Measurements from ENCODE around the gene DMRTB1. TPM values are rescaled to one million over a fixed set of nuclear protein-coding genes. Genes with fewer than 3 reads are reported as not detected.

DMRTB1 gene
- polyA plus RNA-seq, 3 donors: not detected

- no peak overlapping the region for H2AFZ ChIP-seq (ENCODE audit: insufficient read depth, low read depth, low read length, poor library complexity, severe bottlenecking)
- no peaks in the 10 kb centered on the region for H3K36me3 ChIP-seq (replicated peaks in 1 of 2; ENCODE audit: control insufficient read depth in 1 of 2, insufficient read depth in 2 of 2, low read length in 2 of 2)
- no peaks in the 10 kb centered on the region for H4K20me1 ChIP-seq (ENCODE audit: insufficient read depth, low read length)
- Mint-ChIP-seq H3K4me3 (no peak overlapping the region), H3K27ac (no peak overlapping the region), H3K4me1 (no peaks in the 10 kb centered on the region), H3K9me3 (peaks cover 8 to 14% (median 12%) of the 10 kb centered on the region in 7 donors), H3K27me3 (ENCODE audit: low read depth in 3 of 3) (peaks cover 0 to 7% (median 5%) of the 10 kb centered on the region in 3 donors), H3K36me3 (no peaks in the 10 kb centered on the region)
- TF ChIP-seq, protein P1, sequence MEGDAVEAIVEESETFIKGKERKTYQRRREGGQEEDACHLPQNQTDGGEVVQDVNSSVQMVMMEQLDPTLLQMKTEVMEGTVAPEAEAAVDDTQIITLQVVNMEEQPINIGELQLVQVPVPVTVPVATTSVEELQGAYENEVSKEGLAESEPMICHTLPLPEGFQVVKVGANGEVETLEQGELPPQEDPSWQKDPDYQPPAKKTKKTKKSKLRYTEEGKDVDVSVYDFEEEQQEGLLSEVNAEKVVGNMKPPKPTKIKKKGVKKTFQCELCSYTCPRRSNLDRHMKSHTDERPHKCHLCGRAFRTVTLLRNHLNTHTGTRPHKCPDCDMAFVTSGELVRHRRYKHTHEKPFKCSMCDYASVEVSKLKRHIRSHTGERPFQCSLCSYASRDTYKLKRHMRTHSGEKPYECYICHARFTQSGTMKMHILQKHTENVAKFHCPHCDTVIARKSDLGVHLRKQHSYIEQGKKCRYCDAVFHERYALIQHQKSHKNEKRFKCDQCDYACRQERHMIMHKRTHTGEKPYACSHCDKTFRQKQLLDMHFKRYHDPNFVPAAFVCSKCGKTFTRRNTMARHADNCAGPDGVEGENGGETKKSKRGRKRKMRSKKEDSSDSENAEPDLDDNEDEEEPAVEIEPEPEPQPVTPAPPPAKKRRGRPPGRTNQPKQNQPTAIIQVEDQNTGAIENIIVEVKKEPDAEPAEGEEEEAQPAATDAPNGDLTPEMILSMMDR (IDR thresholded peaks at IDR 0.05): no peak
- no peak overlapping the region for H3K9ac ChIP-seq (ENCODE audit: insufficient read depth, low read length, poor library complexity, severe bottlenecking)
- no peaks in the 10 kb centered on the region for H3K4me1 ChIP-seq (ENCODE audit: control insufficient read depth in 1 of 2, insufficient read depth in 2 of 2, low read length in 2 of 2)
- H3K79me2 ChIP-seq (ENCODE audit: insufficient read depth, low read length): no peaks in the 10 kb centered on the region
- DNase-seq: no peak
- H3K4me3 ChIP-seq (replicated peaks in 1 of 3; ENCODE audit: low read depth in 2 of 3, low read length in 3 of 3): no peak overlapping the region
- H3K9me3 ChIP-seq (replicated peaks in 1 of 2; ENCODE audit: control insufficient read depth in 1 of 2, insufficient read depth in 1 of 2, low read length in 2 of 2): peaks cover 0 to 10% of the 10 kb centered on the region in 2 donors
- H3K27me3 ChIP-seq (ENCODE audit: control insufficient read depth in 2 of 2, insufficient read depth in 2 of 2, low read length in 2 of 2): no peaks in the 10 kb centered on the region
- H3K4me2 ChIP-seq (replicated peaks; ENCODE audit: extremely low read depth, low read length, poor library complexity, severe bottlenecking): no peak overlapping the region
- intact Hi-C loops (cut with micrococcal nuclease): no loop called here
- H3K27ac ChIP-seq (ENCODE audit: low read depth in 1 of 2, low read length in 2 of 2): no peak overlapping the region
- WGBS (ENCODE audit: insufficient coverage): 96% methylated on average over 42 of the region's 58 CpGs
Measured at GRCh38 chr1:53439337-53440207, 19.6 kb upstream of the DMRTB1 start.

GRCh38 chr1:53440633-53441032, 18.6 kb upstream of the DMRTB1 start:
- Histone ChIP-seq H3K79me2 (ENCODE audit: insufficient read depth, low read length) (no peaks in the 10 kb centered on the region), H3K4me3 (replicated peaks in 1 of 3; ENCODE audit: low read depth in 2 of 3, low read length in 3 of 3) (no peak overlapping the region), H3K27me3 (ENCODE audit: control insufficient read depth in 2 of 2, insufficient read depth in 2 of 2, low read length in 2 of 2) (no peaks in the 10 kb centered on the region), H2AFZ (ENCODE audit: insufficient read depth, low read depth, low read length, poor library complexity, severe bottlenecking) (no peak overlapping the region), H3K27ac (ENCODE audit: low read depth in 1 of 2, low read length in 2 of 2) (no peak overlapping the region), H4K20me1 (ENCODE audit: insufficient read depth, low read length) (no peaks in the 10 kb centered on the region), H3K4me1 (ENCODE audit: control insufficient read depth in 1 of 2, insufficient read depth in 2 of 2, low read length in 2 of 2) (no peaks in the 10 kb centered on the region), H3K4me2 (replicated peaks; ENCODE audit: extremely low read depth, low read length, poor library complexity, severe bottlenecking) (no peak overlapping the region), H3K36me3 (replicated peaks in 1 of 2; ENCODE audit: control insufficient read depth in 1 of 2, insufficient read depth in 2 of 2, low read length in 2 of 2) (no peaks in the 10 kb centered on the region), H3K9me3 (replicated peaks in 1 of 2; ENCODE audit: control insufficient read depth in 1 of 2, insufficient read depth in 1 of 2, low read length in 2 of 2) (peaks cover 0 to 10% of the 10 kb centered on the region in 2 donors), H3K9ac (ENCODE audit: insufficient read depth, low read length, poor library complexity, severe bottlenecking) (no peak overlapping the region)
- Mint-ChIP-seq H3K36me3 (no peaks in the 10 kb centered on the region), H3K27me3 (ENCODE audit: low read depth in 3 of 3) (peaks cover 0 to 3% (median under 1%) of the 10 kb centered on the region in 3 donors), H3K27ac (no peak overlapping the region), H3K9me3 (peaks cover 6 to 14% (median 9%) of the 10 kb centered on the region in 7 donors), H3K4me1 (no peaks in the 10 kb centered on the region), H3K4me3 (no peak overlapping the region)
- WGBS (ENCODE audit: insufficient coverage): 100% methylated on average over 3 of the region's 6 CpGs
- TF ChIP-seq, protein P1 (IDR thresholded peaks at IDR 0.05): no peak
- intact Hi-C loops (cut with micrococcal nuclease): no loop called here
- DNase-seq: no peak
